CD14-positive monocyte (primary cell): Measurements from ENCODE around the gene CUL4B. TPM values are rescaled to one million over a fixed set of nuclear protein-coding genes. Genes with fewer than 3 reads are reported as not detected.
"Not testable (repeated sequence)": the region's sequence is repeated elsewhere in the genome, so short reads cannot be mapped to it uniquely, and the experiment has no call there.

Experiments used
- DNase-seq, 3 donors: peaks; one replicate each; pipeline ENCODE4 v3.0.0-alpha.2; 2011 to 2022
- H2AFZ ChIP-seq: 2 replicates; pipeline ENCODE4 v1.6.0; 2012; ENCODE audit warnings: mild to moderate bottlenecking, low read depth, low read length, inconsistent platforms; ENCODE audit not compliant: insufficient read depth, poor library complexity, severe bottlenecking
- H3K27ac ChIP-seq, 2 donors: 1 replicate in 1 of 2; 2 replicates in 1 of 2; pipeline ENCODE4 v1.5.1; 2012 to 2013; ENCODE audit warnings: low read length in 2 of 2, control low read depth in 1 of 2, inconsistent platforms in 1 of 2, low read depth in 1 of 2, mild to moderate bottlenecking in 1 of 2
- H3K27me3 ChIP-seq, 2 donors: one replicate each; pipeline versions ENCODE4 v1.6.0 to v1.6.1; 2011 to 2013; ENCODE audit warnings: low read length in 2 of 2; ENCODE audit not compliant: control insufficient read depth in 2 of 2, insufficient read depth in 2 of 2
- H3K36me3 ChIP-seq, 2 donors: replicated peaks in 1 of 2; 1 replicate in 1 of 2; 2 replicates in 1 of 2; pipeline versions ENCODE4 v1.5.1 to v1.6.1; 2012 to 2013; ENCODE audit warnings: low read length in 2 of 2, control low read depth in 1 of 2, inconsistent platforms in 1 of 2, mild to moderate bottlenecking in 1 of 2; ENCODE audit not compliant: insufficient read depth in 2 of 2, control insufficient read depth in 1 of 2
- H3K4me1 ChIP-seq, 2 donors: 1 replicate in 1 of 2; 2 replicates in 1 of 2; pipeline versions ENCODE4 v1.5.1 to v1.6.1; 2012 to 2013; ENCODE audit warnings: low read length in 2 of 2, control low read depth in 1 of 2, inconsistent platforms in 1 of 2, mild to moderate bottlenecking in 1 of 2, moderate library complexity in 1 of 2; ENCODE audit not compliant: insufficient read depth in 2 of 2, control insufficient read depth in 1 of 2
- H3K4me2 ChIP-seq: replicated peaks from 2 replicates; pipeline ENCODE3; 2012; ENCODE audit warnings: low read length, moderate library complexity, mild to moderate bottlenecking; ENCODE audit not compliant: poor library complexity, severe bottlenecking; ENCODE audit errors: extremely low read depth
- H3K4me3 ChIP-seq, 3 experiments: fragments of 200-600 bp in 1 of 3; sonication (generic) in 1 of 3; replicated peaks in 1 of 3; 1 replicate in 2 of 3; 2 replicates in 1 of 3; pipeline ENCODE4 v1.5.1; 2011 to 2013; ENCODE audit warnings: low read length in 3 of 3, mild to moderate bottlenecking in 3 of 3, control low read depth in 2 of 3, low read depth in 2 of 3, inconsistent platforms in 1 of 3, moderate library complexity in 1 of 3
- H3K79me2 ChIP-seq: 2 replicates; pipeline ENCODE4 v1.6.0; 2012; ENCODE audit warnings: mild to moderate bottlenecking, control low read depth, inconsistent platforms, low read length, moderate library complexity; ENCODE audit not compliant: insufficient read depth
- H3K9ac ChIP-seq: 2 replicates; pipeline ENCODE4 v1.6.0; 2017; ENCODE audit warnings: low read length, mild to moderate bottlenecking; ENCODE audit not compliant: insufficient read depth, poor library complexity, severe bottlenecking
- H3K9me3 ChIP-seq, 2 donors: replicated peaks in 1 of 2; 1 replicate in 1 of 2; 2 replicates in 1 of 2; pipeline versions ENCODE4 v1.5.1 to v1.6.1; 2012 to 2013; ENCODE audit warnings: low read length in 2 of 2, control low read depth in 1 of 2; ENCODE audit not compliant: control insufficient read depth in 1 of 2, insufficient read depth in 1 of 2
- H4K20me1 ChIP-seq: 2 replicates; pipeline ENCODE4 v1.6.0; 2012; ENCODE audit warnings: mild to moderate bottlenecking, low read length, control low read depth, moderate library complexity; ENCODE audit not compliant: insufficient read depth
- H3K27ac Mint-ChIP-seq, 7 donors: one replicate each; pipeline ENCODE4 v1.8.0; 2020; ENCODE audit warnings: mild to moderate bottlenecking in 7 of 7, mixed read lengths in 7 of 7, moderate library complexity in 6 of 7, inconsistent platforms in 2 of 7
- H3K27me3 Mint-ChIP-seq, 3 donors: one replicate each; pipeline ENCODE4 v1.8.0; 2021 to 2022; ENCODE audit warnings: low read depth in 3 of 3, mild to moderate bottlenecking in 3 of 3, mixed read lengths in 3 of 3, moderate library complexity in 3 of 3, inconsistent platforms in 1 of 3
- H3K36me3 Mint-ChIP-seq, 2 donors: one replicate each; pipeline ENCODE4 v1.8.0; 2020; ENCODE audit warnings: mixed read lengths in 2 of 2, inconsistent platforms in 1 of 2, mild to moderate bottlenecking in 1 of 2
- H3K4me1 Mint-ChIP-seq: one replicate; pipeline ENCODE4 v1.8.0; 2020; ENCODE audit warnings: mild to moderate bottlenecking, mixed read lengths
- H3K4me3 Mint-ChIP-seq, 2 donors: one replicate each; pipeline ENCODE4 v1.8.0; 2020; ENCODE audit warnings: mild to moderate bottlenecking in 2 of 2, mixed read lengths in 2 of 2, moderate library complexity in 1 of 2
- H3K9me3 Mint-ChIP-seq, 7 donors: one replicate each; pipeline ENCODE4 v1.8.0; 2020 to 2022; ENCODE audit warnings: mixed read lengths in 7 of 7, mild to moderate bottlenecking in 6 of 7, moderate library complexity in 6 of 7, inconsistent platforms in 2 of 7
- CTCF ChIP-seq: fragments of 200-600 bp; IDR thresholded peaks from one replicate; pipeline ENCODE4 v1.8.0; 2022; ENCODE audit warnings: antibody characterized with exemption, mild to moderate bottlenecking
- WGBS: methylation state at CpG from one replicate; pipeline ENCODE4 v1.1.5; 2013; ENCODE audit warnings: missing lambda C conversion rate; ENCODE audit not compliant: insufficient coverage; 5-methylcytosine and 5-hydroxymethylcytosine counted together
- intact Hi-C, 2 donors: fragments of 100-400 bp; cut with micrococcal nuclease; formaldehyde crosslinking; loops; one replicate each; pipeline versions ENCODE4 v1.15.0 to v1.15.1; 2023
- polyA plus RNA-seq, 3 donors: library from polyadenylated mRNA; depleted of rRNA in 1 of 3; unstranded in 2 of 3; stranded (reverse) in 1 of 3; fragments of 300-500 nt in 2 of 3; fragments of >200 nt in 1 of 3; fragmentation: Illumina TruSeq in 2 of 3; gene quantifications; 1 replicate in 2 of 3; 2 replicates in 1 of 3; pipeline ENCODE4 v1.2.3, GENCODE V29; 2012 to 2021

CUL4B gene
- polyA plus RNA-seq, 3 donors: 13.3 to 16.9 (median 15.6) TPM

GRCh38 chrX:120504569-120504968 is 56.2 kb downstream of the CUL4B start:
- Mint-ChIP-seq H3K4me3 (no peak overlapping the region), H3K27ac (no peak overlapping the region), H3K36me3 (no peaks in the 10 kb centered on the region), H3K4me1 (peaks cover 2% of the 10 kb centered on the region), H3K27me3 (peaks cover 0 to 6% (median 2%) of the 10 kb centered on the region in 3 donors), H3K9me3 (no peaks in the 10 kb centered on the region)
- no peak for DNase-seq
- Histone ChIP-seq H3K4me3 (no peak overlapping the region), H3K27ac (no peak overlapping the region), H3K9me3 (no peaks in the 10 kb centered on the region), H2AFZ (no peak overlapping the region), H3K4me1 (no peaks in the 10 kb centered on the region), H3K36me3 (no peaks in the 10 kb centered on the region), H3K9ac (no peak overlapping the region), H3K4me2 (no peak overlapping the region), H3K79me2 (no peaks in the 10 kb centered on the region), H4K20me1 (no peaks in the 10 kb centered on the region), H3K27me3 (no peaks in the 10 kb centered on the region)
- intact Hi-C loops: no loop called here
- 100% methylated on average over 1 of the region's 1 CpG for WGBS
- no peak for TF ChIP-seq CTCF

- Histone ChIP-seq H3K9me3 (no peaks in the 10 kb centered on the region), H2AFZ (peak overlapping the region; percentile 67), H3K4me3 (no peak overlapping the region), H3K36me3 (no peaks in the 10 kb centered on the region), H3K9ac (no peak overlapping the region), H3K79me2 (no peaks in the 10 kb centered on the region), H3K27me3 (no peaks in the 10 kb centered on the region), H3K27ac (no peak overlapping the region), H3K4me2 (no peak overlapping the region), H3K4me1 (peaks cover 0 to 5% of the 10 kb centered on the region in 2 donors), H4K20me1 (no peaks in the 10 kb centered on the region)
- DNase-seq: no peak
- 80% methylated on average over 1 of the region's 4 CpGs for WGBS
- Mint-ChIP-seq H3K9me3 (peaks cover 0 to 2% (median 0%) of the 10 kb centered on the region in 7 donors), H3K27me3 (peaks cover 0 to 9% (median 2%) of the 10 kb centered on the region in 3 donors), H3K27ac (peak overlapping the region in 1 of 7 donors; percentile 18), H3K4me1 (peaks cover 7% of the 10 kb centered on the region), H3K36me3 (no peaks in the 10 kb centered on the region), H3K4me3 (no peak overlapping the region)
- TF ChIP-seq CTCF: no peak
- intact Hi-C loops: loop anchor here (5.0 to 10.0 kb wide), 2 partner anchors 165 to 168 kb away; no protein-coding TSS in a partner anchor
Observed at GRCh38 chrX:120499301-120500072, 61.3 kb downstream of the CUL4B start.

- not testable (repeated sequence) for H3K9ac ChIP-seq, H2AFZ ChIP-seq, H3K4me3 ChIP-seq, H3K27ac ChIP-seq, H3K9me3 ChIP-seq, H3K27me3 Mint-ChIP-seq, H3K4me3 Mint-ChIP-seq, H3K79me2 ChIP-seq, H3K36me3 Mint-ChIP-seq, H3K9me3 Mint-ChIP-seq, DNase-seq, H3K4me2 ChIP-seq, H4K20me1 ChIP-seq, H3K27me3 ChIP-seq, H3K36me3 ChIP-seq
- WGBS: no CpG with 5 or more reads among the region's 2 CpGs
- Mint-ChIP-seq H3K27ac (peak overlapping the region in 2 of 7 donors; percentile 37 to 65), H3K4me1 (peaks cover 29% of the 10 kb centered on the region)
- intact Hi-C loops: loop anchor here in 1 of 2 donors (10.0 kb wide), 1 partner anchor 175 kb away; no protein-coding TSS in a partner anchor
- peaks cover 21 to 36% of the 10 kb centered on the region in 2 donors for H3K4me1 ChIP-seq
Observed at GRCh38 chrX:120490119-120490518, 70.6 kb downstream of the CUL4B start.
